Esophagus mucosa (tissue), 1 donor: Measurements from ENCODE around the gene TBC1D3E. TPM values are rescaled to one million over a fixed set of nuclear protein-coding genes. Genes with fewer than 3 reads are reported as not detected.
"Not testable (repeated sequence)": the region's sequence is repeated elsewhere in the genome, so short reads cannot be mapped to it uniquely, and the experiment has no call there.

ENCODE experiments used
- ATAC-seq: fragments of 200-7000 bp; cut with Tn5 transposase; one replicate; pipeline ENCODE4 v1.9.1; 2020
- total RNA-seq: library from RNA; stranded (reverse); gene quantifications from one replicate; pipeline ENCODE4 v1.2.4, GENCODE V29; 2023
- donor health status: DM: yes; HTN: yes; CAD: no.

Gene TBC1D3E
- not detected for total RNA-seq

GRCh38 chr17:38127651-38128050 lies at the start of gene TBC1D3E:
Gene TBC1D3E (plus strand): TSS chr17:38127951. CDS start chr17:38129496, 1,545 bp downstream.
- not testable (repeated sequence) for ATAC-seq

- peak; percentile 91 for ATAC-seq
These were observed 40.4 kb upstream of the TBC1D3E start for GRCh38 chr17:38087344-38087743.

GRCh38 chr17:38088120-38088519 lies 39.6 kb upstream of the TBC1D3E start:
- peak; percentile 88 for ATAC-seq

- not testable (repeated sequence) for ATAC-seq
These were observed 33.6 kb upstream of the TBC1D3E start for GRCh38 chr17:38094059-38094694.

- not testable (repeated sequence) for ATAC-seq
These were observed 28.5 kb upstream of the TBC1D3E start for GRCh38 chr17:38099262-38099661.

- ATAC-seq: not testable (repeated sequence)
These were observed 7.9 kb upstream of the TBC1D3E start for GRCh38 chr17:38119829-38120228.

GRCh38 chr17:38134860-38135259 lies 7.1 kb downstream of the TBC1D3E start:
- not testable (repeated sequence) for ATAC-seq

Other genes with a start within 250 kb of the TBC1D3E start
- gene TBC1D3K, start 203.5 kb upstream of the TBC1D3E start, total RNA-seq: not detected
- 12.2 TPM for gene TBC1D3L, start 138.9 kb upstream of the TBC1D3E start, total RNA-seq
- 0.24 TPM for gene TBC1D3D, start 124.0 kb upstream of the TBC1D3E start, total RNA-seq
- gene TBC1D3C, start 59.3 kb upstream of the TBC1D3E start, total RNA-seq: not detected
- not detected for gene TBC1D3, start 64.6 kb downstream of the TBC1D3E start, total RNA-seq
- gene MRPL45, start 169.2 kb downstream of the TBC1D3E start, total RNA-seq: 27.1 TPM
- gene GPR179, start 216.0 kb downstream of the TBC1D3E start, total RNA-seq: not detected
- 11.9 TPM for gene SOCS7, start 223.9 kb downstream of the TBC1D3E start, total RNA-seq